GM19035 (cell line): ENCODE results near the gene NAT16.
"Not testable (repeated sequence)": the region's sequence is repeated elsewhere in the genome, so short reads cannot be mapped to it uniquely, and the experiment has no call there.

Source experiments
- ATAC-seq: cut with Tn5 transposase; IDR thresholded peaks from one replicate; pipeline ENCODE4 v1.9.1; 2021; ENCODE audit not compliant: unreplicated experiment

The NAT16 gene

DNA sequence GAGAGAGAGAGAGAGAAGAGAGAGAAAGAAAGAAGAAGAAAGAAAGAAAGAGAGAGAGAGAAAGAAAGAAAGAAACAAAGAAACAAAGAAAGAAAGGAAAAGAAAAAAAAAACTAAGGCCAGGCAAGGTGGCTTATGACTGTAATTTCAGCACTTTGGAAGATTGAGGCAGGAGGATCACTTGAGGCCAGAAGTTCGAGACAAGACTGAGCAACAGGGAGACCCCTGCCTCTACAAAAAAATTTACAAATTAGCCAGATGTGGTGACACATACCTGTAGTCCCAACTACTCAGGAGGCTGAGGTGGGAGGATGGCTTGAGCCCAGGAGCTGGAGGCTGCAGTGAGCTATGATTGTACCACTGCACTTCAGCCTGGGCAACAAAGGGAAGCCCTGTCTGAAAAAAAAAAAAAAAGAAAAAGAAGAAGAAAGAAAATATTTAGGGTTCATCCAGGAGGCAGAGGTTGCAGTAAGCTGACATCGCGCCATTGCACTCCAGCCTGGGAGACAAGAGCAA lies 50.4 kb downstream of the NAT16 start:
- ATAC-seq, result no peak

- no peak for ATAC-seq
Measured at GRCh38 chr7:101128040-101128834, 51.9 kb downstream of the NAT16 start.

DNA sequence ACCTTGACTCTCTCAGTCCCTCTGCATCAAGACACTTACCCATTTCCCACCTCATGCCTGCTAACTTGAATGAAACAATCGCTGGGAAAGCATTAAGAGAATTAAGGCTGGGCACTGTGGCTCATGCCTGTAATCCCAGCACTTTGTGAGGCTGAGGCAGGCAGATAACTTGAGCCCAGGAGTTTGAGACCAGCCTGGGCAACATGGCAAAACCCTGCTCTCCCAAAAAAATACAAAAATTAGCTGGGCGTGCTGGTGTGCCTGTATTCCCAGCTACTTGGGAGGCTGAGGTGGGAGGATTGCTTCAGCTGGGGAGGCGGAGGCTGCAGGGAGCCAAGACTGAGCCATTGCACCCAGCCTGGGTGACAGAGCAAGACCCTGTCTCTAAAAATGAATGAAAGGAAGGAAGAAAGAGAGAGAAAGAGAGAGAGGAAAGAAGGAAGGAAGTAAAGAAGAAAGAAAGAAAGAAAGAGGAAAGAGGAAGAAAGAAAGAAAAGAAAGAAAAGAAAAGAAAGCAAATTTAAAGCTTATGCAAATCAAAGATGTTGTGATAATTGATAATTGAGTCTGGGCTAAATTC lies 52.5 kb downstream of the NAT16 start:
- no peak for ATAC-seq

GRCh38 chr7:101126651-101127459 lies 53.2 kb downstream of the NAT16 start, which contains the start of gene SERPINE1:
Gene SERPINE1, plus strand, starts transcription at chr7:101127104. Its CDS starts 1,290 bp downstream, at chr7:101128394.
- peak; percentile 64 for ATAC-seq

DNA sequence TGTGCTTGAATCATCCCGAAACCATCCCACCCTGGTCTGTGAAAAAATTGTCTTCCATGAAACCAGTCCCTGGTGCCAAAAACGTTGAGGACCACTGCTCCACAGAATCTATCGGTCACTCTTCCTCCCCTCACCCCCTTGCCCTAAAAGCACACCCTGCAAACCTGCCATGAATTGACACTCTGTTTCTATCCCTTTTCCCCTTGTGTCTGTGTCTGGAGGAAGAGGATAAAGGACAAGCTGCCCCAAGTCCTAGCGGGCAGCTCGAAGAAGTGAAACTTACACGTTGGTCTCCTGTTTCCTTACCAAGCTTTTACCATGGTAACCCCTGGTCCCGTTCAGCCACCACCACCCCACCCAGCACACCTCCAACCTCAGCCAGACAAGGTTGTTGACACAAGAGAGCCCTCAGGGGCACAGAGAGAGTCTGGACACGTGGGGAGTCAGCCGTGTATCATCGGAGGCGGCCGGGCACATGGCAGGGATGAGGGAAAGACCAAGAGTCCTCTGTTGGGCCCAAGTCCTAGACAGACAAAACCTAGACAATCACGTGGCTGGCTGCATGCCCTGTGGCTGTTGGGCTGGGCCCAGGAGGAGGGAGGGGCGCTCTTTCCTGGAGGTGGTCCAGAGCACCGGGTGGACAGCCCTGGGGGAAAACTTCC lies 54.0 kb downstream of the NAT16 start:
- ATAC-seq, result no peak

- ATAC-seq, result no peak
Measured at GRCh38 chr7:101124376-101125056, 55.6 kb downstream of the NAT16 start.

GRCh38 chr7:101123703-101124068 lies 56.4 kb downstream of the NAT16 start:
- no peak for ATAC-seq

GRCh38 chr7:101122933-101123702 lies 57.0 kb downstream of the NAT16 start:
- ATAC-seq, result no peak

DNA sequence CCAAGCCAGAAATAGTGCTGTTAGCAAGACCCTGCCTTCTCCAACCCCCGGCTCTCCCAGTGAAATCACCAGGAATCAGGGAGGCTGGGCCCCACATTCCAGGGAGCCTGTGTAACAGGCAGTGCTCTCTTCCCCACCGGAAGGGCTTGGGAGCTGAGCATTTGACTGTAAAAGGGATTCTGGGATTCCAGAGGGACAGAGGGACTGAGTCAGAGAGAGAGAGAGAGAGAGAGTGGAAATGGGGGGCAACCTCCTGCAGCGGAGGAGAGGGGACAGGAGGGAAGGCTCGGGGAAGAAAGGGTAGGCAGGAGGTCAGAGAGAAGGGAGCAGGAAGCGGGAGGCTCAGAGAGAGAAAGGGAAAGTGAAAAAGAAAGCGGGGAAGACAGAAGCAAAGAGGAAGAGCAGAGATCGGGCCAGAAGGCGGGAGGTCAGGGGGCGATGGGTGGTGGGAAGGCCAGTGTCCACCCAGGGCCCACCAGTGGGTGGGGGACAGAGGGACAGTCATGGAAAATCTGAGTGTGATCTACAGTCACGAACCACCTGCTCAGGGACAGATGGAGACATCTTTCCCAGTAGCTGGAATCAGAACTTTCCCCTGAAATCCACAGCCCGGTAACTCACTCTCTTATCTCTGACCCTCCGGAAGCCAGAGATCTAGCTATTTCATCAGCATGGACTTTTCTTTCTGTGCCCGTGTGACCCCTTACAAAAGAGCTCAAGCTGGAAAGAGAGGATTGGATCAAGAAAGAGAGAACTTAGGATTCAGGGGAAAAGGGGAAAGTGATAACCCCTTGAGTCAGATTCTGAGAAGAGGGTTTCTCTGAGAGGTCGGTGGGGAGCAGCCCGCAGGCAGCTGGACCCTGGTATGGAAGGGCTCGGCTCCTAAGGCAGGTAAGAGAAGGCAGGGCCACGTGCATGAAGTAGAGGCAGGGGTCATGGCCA lies 57.8 kb downstream of the NAT16 start:
- no peak for ATAC-seq

DNA sequence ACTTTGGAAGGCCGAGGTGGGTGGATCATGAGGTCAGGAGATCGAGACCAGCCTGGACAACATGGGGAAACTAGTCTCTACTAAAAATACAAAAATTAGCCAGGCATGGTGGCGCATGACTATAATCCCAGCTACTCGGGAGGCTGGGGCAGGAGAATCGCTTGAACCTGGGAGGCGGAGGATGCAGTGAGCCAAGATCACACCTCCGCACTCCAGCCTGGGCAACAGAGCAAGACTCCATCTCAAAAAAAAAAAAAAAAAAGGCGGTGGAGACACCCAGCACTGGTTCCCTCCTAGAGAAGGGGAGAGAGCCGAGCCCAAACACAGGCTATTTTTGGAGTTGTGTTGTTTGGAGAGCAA lies 58.5 kb downstream of the NAT16 start:
- ATAC-seq, result not testable (repeated sequence)
